ENCODE data around the gene CYTH1. TPM values are rescaled to one million over a fixed set of nuclear protein-coding genes. Genes with fewer than 3 reads are reported as not detected.

The CYTH1 gene
- total RNA-seq, 1 experiment from 2014 or later, result 46.7 TPM

DNA sequence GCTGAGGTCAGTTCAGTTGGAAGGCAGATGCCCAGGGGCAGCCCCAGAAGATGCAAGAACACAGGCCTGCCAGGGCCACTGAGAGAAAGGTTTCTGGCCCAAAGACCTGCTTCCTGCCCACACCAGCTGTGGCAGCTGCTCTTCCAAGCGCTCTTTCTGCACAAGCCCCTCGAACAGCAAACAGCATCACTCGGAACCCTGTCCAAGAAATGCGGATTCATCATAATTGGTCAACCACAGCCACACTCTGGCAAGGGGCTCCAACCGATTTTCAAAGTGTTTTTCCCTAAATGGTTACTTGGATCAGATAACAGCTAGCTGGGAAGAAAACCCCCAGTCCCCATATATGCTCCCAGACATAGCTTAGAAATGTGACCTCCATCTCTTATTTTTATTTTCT, 133.8 kb downstream of the CYTH1 start:
- H3K4me3 ChIP-seq (ENCODE audit: low read depth in 2 of 2, low read length in 2 of 2), result no peak overlapping the region
- no TSS peak for BruUV-seq (replicated peaks)
- CTCF ChIA-PET, result no interaction called here
- H3K27ac ChIP-seq (ENCODE audit: low read length), result no peak overlapping the region
- TF ChIP-seq SIN3A (IDR thresholded peaks at IDR 0.05; ENCODE audit: borderline replicate concordance, insufficient read depth, low read depth, low read length), result no peak
- TF ChIP-seq, protein P1, sequence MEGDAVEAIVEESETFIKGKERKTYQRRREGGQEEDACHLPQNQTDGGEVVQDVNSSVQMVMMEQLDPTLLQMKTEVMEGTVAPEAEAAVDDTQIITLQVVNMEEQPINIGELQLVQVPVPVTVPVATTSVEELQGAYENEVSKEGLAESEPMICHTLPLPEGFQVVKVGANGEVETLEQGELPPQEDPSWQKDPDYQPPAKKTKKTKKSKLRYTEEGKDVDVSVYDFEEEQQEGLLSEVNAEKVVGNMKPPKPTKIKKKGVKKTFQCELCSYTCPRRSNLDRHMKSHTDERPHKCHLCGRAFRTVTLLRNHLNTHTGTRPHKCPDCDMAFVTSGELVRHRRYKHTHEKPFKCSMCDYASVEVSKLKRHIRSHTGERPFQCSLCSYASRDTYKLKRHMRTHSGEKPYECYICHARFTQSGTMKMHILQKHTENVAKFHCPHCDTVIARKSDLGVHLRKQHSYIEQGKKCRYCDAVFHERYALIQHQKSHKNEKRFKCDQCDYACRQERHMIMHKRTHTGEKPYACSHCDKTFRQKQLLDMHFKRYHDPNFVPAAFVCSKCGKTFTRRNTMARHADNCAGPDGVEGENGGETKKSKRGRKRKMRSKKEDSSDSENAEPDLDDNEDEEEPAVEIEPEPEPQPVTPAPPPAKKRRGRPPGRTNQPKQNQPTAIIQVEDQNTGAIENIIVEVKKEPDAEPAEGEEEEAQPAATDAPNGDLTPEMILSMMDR (IDR thresholded peaks at IDR 0.05), result no peak
- TF ChIP-seq TCF7L2 (IDR thresholded peaks at IDR 0.05; ENCODE audit: low read depth, low read length), result no peak
- TF ChIP-seq, protein P2, sequence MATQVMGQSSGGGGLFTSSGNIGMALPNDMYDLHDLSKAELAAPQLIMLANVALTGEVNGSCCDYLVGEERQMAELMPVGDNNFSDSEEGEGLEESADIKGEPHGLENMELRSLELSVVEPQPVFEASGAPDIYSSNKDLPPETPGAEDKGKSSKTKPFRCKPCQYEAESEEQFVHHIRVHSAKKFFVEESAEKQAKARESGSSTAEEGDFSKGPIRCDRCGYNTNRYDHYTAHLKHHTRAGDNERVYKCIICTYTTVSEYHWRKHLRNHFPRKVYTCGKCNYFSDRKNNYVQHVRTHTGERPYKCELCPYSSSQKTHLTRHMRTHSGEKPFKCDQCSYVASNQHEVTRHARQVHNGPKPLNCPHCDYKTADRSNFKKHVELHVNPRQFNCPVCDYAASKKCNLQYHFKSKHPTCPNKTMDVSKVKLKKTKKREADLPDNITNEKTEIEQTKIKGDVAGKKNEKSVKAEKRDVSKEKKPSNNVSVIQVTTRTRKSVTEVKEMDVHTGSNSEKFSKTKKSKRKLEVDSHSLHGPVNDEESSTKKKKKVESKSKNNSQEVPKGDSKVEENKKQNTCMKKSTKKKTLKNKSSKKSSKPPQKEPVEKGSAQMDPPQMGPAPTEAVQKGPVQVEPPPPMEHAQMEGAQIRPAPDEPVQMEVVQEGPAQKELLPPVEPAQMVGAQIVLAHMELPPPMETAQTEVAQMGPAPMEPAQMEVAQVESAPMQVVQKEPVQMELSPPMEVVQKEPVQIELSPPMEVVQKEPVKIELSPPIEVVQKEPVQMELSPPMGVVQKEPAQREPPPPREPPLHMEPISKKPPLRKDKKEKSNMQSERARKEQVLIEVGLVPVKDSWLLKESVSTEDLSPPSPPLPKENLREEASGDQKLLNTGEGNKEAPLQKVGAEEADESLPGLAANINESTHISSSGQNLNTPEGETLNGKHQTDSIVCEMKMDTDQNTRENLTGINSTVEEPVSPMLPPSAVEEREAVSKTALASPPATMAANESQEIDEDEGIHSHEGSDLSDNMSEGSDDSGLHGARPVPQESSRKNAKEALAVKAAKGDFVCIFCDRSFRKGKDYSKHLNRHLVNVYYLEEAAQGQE (IDR thresholded peaks at IDR 0.05; ENCODE audit: insufficient read depth in 1 of 2, low read depth in 2 of 2, low read length in 1 of 2), result no peak
- no peak for ATAC-seq
- 0 out of 2 replicates have a peak, but pooled peaks cover 4% of the 10 kb centered on the region for H3K4me1 ChIP-seq (ENCODE audit: control insufficient read depth, insufficient read depth, low read length)
- intact Hi-C loops (cut with micrococcal nuclease; ENCODE audit: unreplicated experiment), result no loop called here
- in situ Hi-C loops (cut with HindIII; ENCODE audit: low pct_unique_long_range_greater_than_20kb, low sequenced_read_pairs), result no loop called here
- no peaks in the 10 kb centered on the region for H3K36me3 ChIP-seq (ENCODE audit: control insufficient read depth, insufficient read depth, low read length)
- no peak for DNase-seq (ENCODE audit: low read depth, low spot score)
- H3K9me3 ChIP-seq (ENCODE audit: control insufficient read depth, insufficient read depth, low read depth, low read length), result no peaks in the 10 kb centered on the region
- peaks cover 3% of the 10 kb centered on the region; the same call in 1 of the 2 replicates for H3K27me3 ChIP-seq (ENCODE audit: control insufficient read depth, insufficient read depth, low read length)
- POLR2A ChIA-PET, result no interaction called here

DNA sequence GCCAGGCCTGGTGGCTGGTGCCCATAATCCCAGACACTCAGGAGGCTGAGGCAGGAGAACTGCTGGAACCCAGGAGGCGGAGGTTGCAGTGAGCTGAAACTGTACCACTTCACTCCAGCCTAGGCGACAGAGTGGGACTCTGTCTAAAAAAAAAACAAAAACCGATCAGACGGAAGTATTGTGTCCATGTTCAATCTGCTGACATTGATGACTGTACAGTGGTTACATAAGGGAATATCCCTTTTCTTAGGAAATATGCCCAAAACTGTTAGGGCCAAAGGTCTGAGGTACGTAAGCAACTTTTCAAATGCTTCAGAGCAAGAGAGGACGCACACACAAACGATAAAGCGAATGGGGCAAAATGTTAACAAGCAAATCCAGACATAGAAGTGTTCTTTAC, 135.0 kb downstream of the CYTH1 start:
- ChIA-PET POLR2A (no interaction called here), CTCF (no interaction called here)
- intact Hi-C loops (cut with micrococcal nuclease; ENCODE audit: unreplicated experiment), result no loop called here
- TF ChIP-seq TCF7L2 (IDR thresholded peaks at IDR 0.05; ENCODE audit: low read depth, low read length) (no peak), POLR2AphosphoS5 (IDR thresholded peaks at IDR 0.05; ENCODE audit: low read depth, low read length) (no peak), SIN3A (IDR thresholded peaks at IDR 0.05; ENCODE audit: borderline replicate concordance, insufficient read depth, low read depth, low read length) (no peak)
- TF ChIP-seq, protein P2 (IDR thresholded peaks at IDR 0.05; ENCODE audit: insufficient read depth in 1 of 2, low read depth in 2 of 2, low read length in 1 of 2), result no peak
- TF ChIP-seq, protein P1 (IDR thresholded peaks at IDR 0.05), result no peak
- no TSS peak for BruUV-seq (replicated peaks)
- no peak for ATAC-seq
- Histone ChIP-seq H3K27me3 (ENCODE audit: control insufficient read depth, insufficient read depth, low read length) (peaks cover 3% of the 10 kb centered on the region; the same call in 1 of the 2 replicates), H3K36me3 (ENCODE audit: control insufficient read depth, insufficient read depth, low read length) (no peaks in the 10 kb centered on the region), H3K27ac (ENCODE audit: low read length) (no peak overlapping the region), H3K4me1 (ENCODE audit: control insufficient read depth, insufficient read depth, low read length) (0 out of 2 replicates have a peak, but pooled peaks cover 4% of the 10 kb centered on the region), H3K4me3 (ENCODE audit: low read depth in 2 of 2, low read length in 2 of 2) (no peak overlapping the region), H3K9me3 (ENCODE audit: control insufficient read depth, insufficient read depth, low read depth, low read length) (no peaks in the 10 kb centered on the region)
- in situ Hi-C loops (cut with HindIII; ENCODE audit: low pct_unique_long_range_greater_than_20kb, low sequenced_read_pairs), result no loop called here
- no peak for DNase-seq (ENCODE audit: low read depth, low spot score)
